Mononuclear cell (primary cell): Measurements from ENCODE around the gene ATP13A1. TPM values are rescaled to one million over a fixed set of nuclear protein-coding genes. Genes with fewer than 3 reads are reported as not detected.
"Not testable (repeated sequence)": the region's sequence is repeated elsewhere in the genome, so short reads cannot be mapped to it uniquely, and the experiment has no call there.

Source experiments
- H3K27me3 ChIP-seq: 2 replicates; pipeline ENCODE4 v1.6.0; 2011; ENCODE audit warnings: low read length, control low read depth; ENCODE audit not compliant: insufficient read depth
- H3K4me1 ChIP-seq: 2 replicates; pipeline ENCODE4 v1.5.1; 2011; ENCODE audit warnings: mild to moderate bottlenecking, low read length, control low read depth; ENCODE audit not compliant: insufficient read depth
- H3K4me3 ChIP-seq: 2 replicates; pipeline ENCODE4 v1.5.1; 2011; ENCODE audit warnings: mild to moderate bottlenecking, low read length, moderate library complexity
- H3K9me3 ChIP-seq: 2 replicates; pipeline ENCODE4 v1.5.1; 2011; ENCODE audit warnings: low read depth, mild to moderate bottlenecking, control low read depth, low read length
- total RNA-seq: library from RNA; depleted of rRNA; stranded (reverse); fragments of >200 nt; gene quantifications from one replicate; pipeline ENCODE4 v1.2.3, GENCODE V29; 2012

The ATP13A1 gene
- total RNA-seq, 1 donor = 78.2 TPM

GRCh38 chr19:19626516-19627472, 36.7 kb downstream of the ATP13A1 start:
- H3K9me3 ChIP-seq = no peaks in the 10 kb centered on the region
- peaks cover 30% of the 10 kb centered on the region for H3K4me1 ChIP-seq
- H3K27me3 ChIP-seq = no peaks in the 10 kb centered on the region
- no peak overlapping the region for H3K4me3 ChIP-seq

DNA sequence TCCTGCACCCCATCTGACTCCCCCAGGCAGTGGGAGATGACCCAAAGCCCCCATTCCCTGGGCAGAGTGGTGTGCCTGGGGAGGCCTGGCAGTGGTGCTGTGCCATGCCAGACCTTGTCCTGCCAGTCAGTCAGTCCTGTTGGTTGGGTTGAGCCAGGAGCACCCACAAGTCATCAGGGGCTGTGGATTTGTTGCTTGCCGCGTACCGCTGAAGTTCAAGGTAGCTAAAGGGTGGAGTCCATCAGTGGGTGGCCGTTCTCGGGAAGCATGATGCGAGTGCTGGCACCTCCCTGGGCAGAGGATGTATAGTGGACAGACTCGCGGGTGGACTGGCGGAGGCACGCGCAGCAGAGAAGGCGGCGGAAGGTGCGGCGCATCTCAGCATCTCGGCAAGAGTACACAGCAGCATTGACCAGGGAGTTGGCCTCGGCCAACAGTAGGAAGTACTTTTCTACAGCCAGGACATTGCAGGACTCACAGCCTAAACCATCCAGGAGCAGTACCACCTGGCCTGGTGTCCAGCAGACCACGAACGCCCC, 39.4 kb downstream of the ATP13A1 start:
- no peaks in the 10 kb centered on the region for H3K27me3 ChIP-seq

GRCh38 chr19:19623383-19623782, 40.1 kb downstream of the ATP13A1 start:
- Histone ChIP-seq H3K4me3 (no peak overlapping the region), H3K4me1 (peaks cover 27% of the 10 kb centered on the region), H3K9me3 (no peaks in the 10 kb centered on the region), H3K27me3 (no peaks in the 10 kb centered on the region)

More for the DNA sequence above, 39.4 kb downstream of the ATP13A1 start:
- Histone ChIP-seq H3K9me3 (no peaks in the 10 kb centered on the region), H3K4me3 (no peak overlapping the region), H3K4me1 (peaks cover 30% of the 10 kb centered on the region)

- Histone ChIP-seq H3K4me1 (peaks cover 13% of the 10 kb centered on the region), H3K27me3 (no peaks in the 10 kb centered on the region), H3K4me3 (no peak overlapping the region), H3K9me3 (no peaks in the 10 kb centered on the region)
These were observed 43.6 kb downstream of the ATP13A1 start for GRCh38 chr19:19619849-19620210.

- Histone ChIP-seq H3K4me3 (no peak overlapping the region), H3K4me1 (peaks cover 13% of the 10 kb centered on the region), H3K9me3 (no peaks in the 10 kb centered on the region), H3K27me3 (no peaks in the 10 kb centered on the region)
These were observed 44.2 kb downstream of the ATP13A1 start for GRCh38 chr19:19619181-19619848.

- Histone ChIP-seq H3K4me1 (peaks cover 13% of the 10 kb centered on the region), H3K9me3 (no peaks in the 10 kb centered on the region)
These were observed 45.0 kb downstream of the ATP13A1 start, which contains the start of gene PBX4 for GRCh38 chr19:19618219-19619051. Gene PBX4 (minus strand): TSS chr19:19618687. CDS start chr19:19618629, 58 bp downstream.

DNA sequence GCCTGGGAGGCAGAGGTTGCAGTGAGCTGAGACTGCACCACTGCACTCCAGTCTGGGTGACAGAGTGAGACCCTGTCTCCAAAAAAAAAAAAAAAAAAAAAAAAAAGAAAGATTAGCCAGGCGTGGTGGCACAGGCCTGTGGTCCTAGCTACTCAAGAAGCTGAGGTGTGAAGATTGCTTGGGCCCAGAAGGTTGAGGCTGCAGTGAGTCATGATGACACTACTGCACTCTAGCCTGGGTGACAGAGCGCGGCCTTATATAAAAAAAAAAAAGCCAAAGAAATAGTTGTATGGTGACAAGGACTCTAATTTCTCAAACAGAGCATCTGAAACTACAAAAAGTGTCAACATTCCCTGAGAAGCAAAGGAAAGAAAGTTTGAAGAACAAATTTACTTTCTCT, 48.4 kb downstream of the ATP13A1 start:
- H3K4me3 ChIP-seq = no peak overlapping the region
- no peaks in the 10 kb centered on the region for H3K27me3 ChIP-seq
- H3K4me1 ChIP-seq = peaks cover 13% of the 10 kb centered on the region
- H3K9me3 ChIP-seq = no peaks in the 10 kb centered on the region

More at GRCh38 chr19:19618219-19619051, 45.0 kb downstream of the ATP13A1 start, which contains the start of gene PBX4:
- Histone ChIP-seq H3K4me3 (peak within 1 kb of the TSS; percentile 41), H3K27me3 (no peaks in the 10 kb centered on the region)

DNA sequence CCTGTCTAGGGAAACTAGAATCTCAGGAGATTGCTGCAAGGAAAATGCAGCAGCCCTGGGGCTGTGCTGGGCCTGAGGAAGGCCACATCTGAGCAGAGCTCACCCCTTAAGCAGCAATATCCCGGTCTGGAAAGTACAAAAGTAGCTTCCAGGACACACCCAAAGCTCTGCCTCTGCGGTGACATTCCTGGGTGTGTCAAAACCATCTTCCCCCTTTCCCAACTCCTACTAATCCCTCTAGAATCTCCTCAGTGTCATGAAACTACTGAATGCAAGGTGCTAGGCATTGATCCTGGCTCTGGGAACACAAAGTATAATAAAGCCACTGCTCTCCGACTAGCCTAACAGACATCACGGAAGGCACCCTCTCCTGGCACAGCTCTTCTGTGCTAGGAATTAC, 50.0 kb downstream of the ATP13A1 start:
- H3K27me3 ChIP-seq = no peaks in the 10 kb centered on the region
- H3K4me3 ChIP-seq = no peak overlapping the region
- peaks cover 6% of the 10 kb centered on the region for H3K4me1 ChIP-seq
- no peaks in the 10 kb centered on the region for H3K9me3 ChIP-seq

DNA sequence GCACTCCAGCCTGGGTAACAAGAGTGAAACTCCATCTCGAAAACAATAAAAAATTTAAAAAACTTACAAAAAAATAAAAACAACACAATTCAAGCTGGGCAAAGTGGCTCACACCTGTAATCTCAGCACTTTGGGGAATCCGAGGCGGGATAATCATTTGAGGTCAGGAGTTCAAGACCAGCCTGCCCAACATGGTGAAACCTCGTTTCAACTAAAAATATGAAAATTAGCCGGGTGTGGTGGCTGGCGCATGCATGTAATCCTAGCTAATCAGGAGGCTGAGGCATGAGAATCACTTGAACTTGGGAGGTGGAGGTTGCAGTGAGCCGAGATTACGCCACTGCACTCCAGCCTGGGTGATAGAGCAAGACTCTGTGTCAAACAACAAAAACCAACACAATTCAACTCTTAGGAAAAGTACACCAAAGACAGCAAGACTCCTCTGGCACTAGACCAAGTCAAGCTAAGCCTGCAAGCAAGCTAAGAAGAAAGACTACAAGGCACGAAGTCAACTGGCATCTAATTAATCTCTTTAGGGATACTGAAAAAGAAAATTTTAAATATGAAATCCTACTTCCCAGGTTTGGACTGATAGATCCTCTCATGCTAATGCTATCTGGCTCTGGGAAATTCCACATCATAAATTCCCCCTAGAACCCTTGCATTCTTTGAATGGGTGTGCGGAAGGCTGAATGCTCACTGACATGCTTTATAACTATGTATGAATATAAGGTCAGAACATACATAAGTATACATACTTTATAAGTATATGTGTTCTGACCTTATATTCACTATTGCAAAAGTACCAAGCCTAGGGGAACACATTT, 52.9 kb downstream of the ATP13A1 start:
- Histone ChIP-seq H3K4me1 (peaks cover 11% of the 10 kb centered on the region), H3K4me3 (no peak overlapping the region), H3K9me3 (no peaks in the 10 kb centered on the region), H3K27me3 (no peaks in the 10 kb centered on the region)

DNA sequence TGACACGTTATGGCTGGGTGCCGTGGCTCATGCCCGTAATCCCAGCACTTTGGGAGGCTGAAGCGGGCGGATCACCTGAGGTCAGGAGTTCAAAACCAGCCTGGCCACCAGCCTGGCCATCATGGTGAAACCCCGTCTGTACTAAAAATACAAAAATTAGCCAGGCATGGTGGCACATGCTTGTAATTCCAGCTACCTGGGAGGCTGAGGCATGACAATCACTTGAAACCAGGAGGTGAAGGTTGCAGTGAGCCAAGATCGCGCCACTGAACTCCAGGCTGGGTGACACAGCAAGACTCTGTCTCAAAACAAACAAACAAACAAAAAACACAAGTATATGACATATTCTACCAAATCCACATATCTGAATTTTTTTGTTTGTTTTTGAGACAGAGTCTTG, 56.8 kb downstream of the ATP13A1 start:
- not testable (repeated sequence) for H3K27me3 ChIP-seq, H3K4me3 ChIP-seq, H3K9me3 ChIP-seq
- H3K4me1 ChIP-seq = peaks cover 26% of the 10 kb centered on the region

DNA sequence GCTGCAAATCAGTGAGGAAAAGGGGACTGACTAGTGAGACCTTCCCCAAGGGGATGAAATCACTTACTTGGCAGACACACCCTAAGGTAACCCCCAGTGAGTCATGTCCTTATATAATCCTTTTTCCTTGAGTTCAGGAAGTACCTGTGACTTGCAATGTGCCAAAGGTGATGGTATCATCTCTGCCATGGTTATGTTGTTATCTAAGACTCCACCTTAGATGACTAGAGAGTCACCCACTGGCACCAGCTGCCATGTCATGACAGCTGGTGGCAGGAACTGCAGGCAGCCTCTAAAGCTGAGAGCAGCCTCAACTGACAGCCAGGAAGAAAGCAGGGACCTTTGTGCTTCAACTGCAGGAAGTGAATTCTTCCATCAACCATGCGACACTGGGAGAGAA, 57.5 kb downstream of the ATP13A1 start:
- H3K27me3 ChIP-seq = no peaks in the 10 kb centered on the region
- peaks cover 32% of the 10 kb centered on the region for H3K4me1 ChIP-seq
- no peak overlapping the region for H3K4me3 ChIP-seq
- no peaks in the 10 kb centered on the region for H3K9me3 ChIP-seq

- no peak overlapping the region for H3K4me3 ChIP-seq
- H3K27me3 ChIP-seq = no peaks in the 10 kb centered on the region
- H3K9me3 ChIP-seq = no peaks in the 10 kb centered on the region
- H3K4me1 ChIP-seq = peaks cover 47% of the 10 kb centered on the region
These were observed 60.7 kb downstream of the ATP13A1 start for GRCh38 chr19:19602713-19603324.

DNA sequence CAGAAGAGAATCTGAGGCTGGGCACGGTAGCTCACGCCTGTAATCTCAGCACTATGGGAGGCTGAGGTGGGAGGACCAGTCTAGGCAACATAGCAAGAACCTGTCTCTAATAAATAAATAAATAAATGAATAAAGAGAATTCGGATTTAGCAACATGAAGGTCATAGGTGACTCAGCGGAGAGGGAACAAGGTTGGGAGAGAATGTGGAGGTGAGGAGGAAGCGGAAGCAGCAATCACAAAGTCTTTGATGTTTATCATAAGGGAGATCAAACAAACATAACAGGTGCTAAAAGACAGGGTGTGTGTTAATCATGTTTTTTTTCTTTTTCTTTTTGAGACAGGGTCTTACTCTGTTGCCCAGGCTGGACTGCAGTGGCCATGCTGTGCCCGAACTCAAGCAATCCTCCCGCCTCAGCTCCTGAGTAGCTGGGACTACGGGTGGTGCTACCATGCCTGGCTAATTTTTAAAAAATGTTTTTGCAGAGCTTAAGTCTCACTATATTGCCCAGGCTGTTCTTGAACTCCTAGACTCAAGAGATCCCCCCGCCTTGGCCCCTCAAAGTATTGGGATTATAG, 61.3 kb downstream of the ATP13A1 start:
- peaks cover 53% of the 10 kb centered on the region for H3K4me1 ChIP-seq
- H3K9me3 ChIP-seq = no peaks in the 10 kb centered on the region
- no peak overlapping the region for H3K4me3 ChIP-seq
- H3K27me3 ChIP-seq = no peaks in the 10 kb centered on the region
